Hepatocyte (in vitro differentiated cells): ENCODE results near the gene USP47. TPM values are rescaled to one million over a fixed set of nuclear protein-coding genes. Genes with fewer than 3 reads are reported as not detected.

ENCODE experiments used
- DNase-seq: peaks from one replicate; pipeline ENCODE4 v3.0.0-alpha.2; 2016; ENCODE audit warnings: low spot score
- H2AFZ ChIP-seq: fragments of 200-600 bp; sonication (generic); 2 replicates; pipeline ENCODE4 v1.6.0; 2016; ENCODE audit warnings: antibody characterized with exemption, mild to moderate bottlenecking
- H3K27ac ChIP-seq: fragments of 200-600 bp; sonication (generic); 2 replicates; pipeline ENCODE4 v1.5.1; 2016; ENCODE audit warnings: mild to moderate bottlenecking
- H3K27me3 ChIP-seq: fragments of 200-600 bp; sonication (generic); 2 replicates; pipeline ENCODE4 v1.6.1; 2016
- H3K36me3 ChIP-seq: fragments of 200-600 bp; sonication (generic); replicated peaks from 2 replicates; pipeline ENCODE4 v1.5.1; 2016; ENCODE audit warnings: low read depth; ENCODE audit not compliant: insufficient read depth
- H3K4me1 ChIP-seq: fragments of 200-600 bp; sonication (generic); 2 replicates; pipeline ENCODE4 v1.5.1; 2016; ENCODE audit warnings: mild to moderate bottlenecking, moderate library complexity; ENCODE audit not compliant: insufficient read depth
- H3K4me2 ChIP-seq: fragments of 200-600 bp; sonication (generic); 2 replicates; pipeline ENCODE4 v1.6.0; 2016
- H3K4me3 ChIP-seq: fragments of 200-600 bp; sonication (generic); 2 replicates; pipeline ENCODE4 v1.5.1; 2016; ENCODE audit warnings: mild to moderate bottlenecking
- H3K79me2 ChIP-seq: fragments of 200-600 bp; sonication (generic); 2 replicates; pipeline ENCODE4 v1.6.0; 2017; ENCODE audit warnings: mild to moderate bottlenecking
- H3K9me2 ChIP-seq: fragments of 200-600 bp; sonication (generic); replicated peaks from 2 replicates; pipeline ENCODE4 v1.6.0; 2017; ENCODE audit warnings: mild to moderate bottlenecking; ENCODE audit not compliant: insufficient read depth
- H3K9me3 ChIP-seq: fragments of 200-600 bp; sonication (generic); 2 replicates; pipeline ENCODE4 v1.5.1; 2016; ENCODE audit warnings: low read depth, mild to moderate bottlenecking
- H4K20me1 ChIP-seq: fragments of 200-600 bp; sonication (generic); 2 replicates; pipeline ENCODE4 v1.6.0; 2016; ENCODE audit warnings: mild to moderate bottlenecking; ENCODE audit not compliant: insufficient read depth, poor library complexity, severe bottlenecking
- CTCF ChIP-seq: fragments of 200-600 bp; sonication (generic); IDR thresholded peaks from 2 replicates; pipeline ENCODE4 v1.5.1; 2016; ENCODE audit warnings: antibody characterized with exemption, mild to moderate bottlenecking; ENCODE audit not compliant: poor library complexity
- EZH2 ChIP-seq: fragments of 200-600 bp; sonication (generic); IDR thresholded peaks from 2 replicates; pipeline ENCODE4 v1.6.1; 2016; ENCODE audit warnings: antibody characterized with exemption, mild to moderate bottlenecking, borderline replicate concordance
- EZH2phosphoT487 ChIP-seq: fragments of 200-600 bp; sonication (generic); IDR thresholded peaks from one replicate; pipeline ENCODE4 v1.6.1; 2018; ENCODE audit warnings: antibody characterized with exemption, mild to moderate bottlenecking, low read depth, moderate library complexity; ENCODE audit not compliant: unreplicated experiment, severe bottlenecking
- WGBS: methylation state at CpG from one replicate; pipeline ENCODE4 v1.1.6; 2016; ENCODE audit warnings: low lambda C conversion rate; ENCODE audit errors: missing lambda C conversion rate; 5-methylcytosine and 5-hydroxymethylcytosine counted together
- polyA plus RNA-seq: library from polyadenylated mRNA; unstranded; fragments of >200 nt; fragmentation: Nextera tagmentation; extraction: Ambion mirVana; gene quantifications from 2 replicates; pipeline ENCODE4 v1.2.1, GENCODE V29; 2016
- total RNA-seq: library from RNA; depleted of rRNA; stranded (reverse); fragments of >200 nt; gene quantifications from 2 replicates; pipeline ENCODE4 v1.2.3, GENCODE V29; 2014

USP47 gene
- total and polyA plus RNA-seq, 2 experiments from 2014 or later = 34.0 to 76.9 TPM

GRCh38 chr11:11961399-11962028, 119.7 kb downstream of the USP47 start:
- Histone ChIP-seq H3K9me3 (no peaks in the 10 kb centered on the region), H3K4me1 (no peaks in the 10 kb centered on the region), H4K20me1 (no peaks in the 10 kb centered on the region), H3K4me3 (no peak overlapping the region), H2AFZ (no peak overlapping the region), H3K9me2 (no peaks in the 10 kb centered on the region), H3K36me3 (no peaks in the 10 kb centered on the region), H3K27ac (no peak overlapping the region), H3K27me3 (no peaks in the 10 kb centered on the region), H3K4me2 (no peak overlapping the region), H3K79me2 (no peaks in the 10 kb centered on the region)
- TF ChIP-seq EZH2 (no peak), CTCF (no peak), EZH2phosphoT487 (no peak)
- no peak for DNase-seq
- WGBS = 96% methylated on average over 3 of the region's 3 CpGs

- no peak overlapping the region for H3K27ac ChIP-seq
- H3K79me2 ChIP-seq = no peaks in the 10 kb centered on the region
- no peaks in the 10 kb centered on the region for H3K9me3 ChIP-seq
- H2AFZ ChIP-seq = no peak overlapping the region
- no peaks in the 10 kb centered on the region for H4K20me1 ChIP-seq
- H3K27me3 ChIP-seq = no peaks in the 10 kb centered on the region
- no peaks in the 10 kb centered on the region for H3K36me3 ChIP-seq
- no peaks in the 10 kb centered on the region for H3K4me1 ChIP-seq
- TF ChIP-seq CTCF (no peak), EZH2phosphoT487 (no peak), EZH2 (no peak)
- DNase-seq = no peak
- H3K9me2 ChIP-seq = no peaks in the 10 kb centered on the region
- no peak overlapping the region for H3K4me2 ChIP-seq
- no peak overlapping the region for H3K4me3 ChIP-seq
- WGBS = 90% methylated on average over 7 of the region's 7 CpGs
Observed at GRCh38 chr11:11963067-11963466, 121.3 kb downstream of the USP47 start.

GRCh38 chr11:11963842-11964773, 122.3 kb downstream of the USP47 start:
- no peaks in the 10 kb centered on the region for H3K36me3 ChIP-seq
- DNase-seq = no peak
- TF ChIP-seq EZH2 (no peak), CTCF (no peak), EZH2phosphoT487 (no peak)
- no peak overlapping the region for H3K4me3 ChIP-seq
- H3K27ac ChIP-seq = no peak overlapping the region
- H3K9me2 ChIP-seq = no peaks in the 10 kb centered on the region
- H3K9me3 ChIP-seq = no peaks in the 10 kb centered on the region
- 89% methylated on average over 15 of the region's 15 CpGs for WGBS
- no peaks in the 10 kb centered on the region for H4K20me1 ChIP-seq
- H3K4me2 ChIP-seq = no peak overlapping the region
- H3K4me1 ChIP-seq = no peaks in the 10 kb centered on the region
- no peaks in the 10 kb centered on the region for H3K79me2 ChIP-seq
- no peak overlapping the region for H2AFZ ChIP-seq
- no peaks in the 10 kb centered on the region for H3K27me3 ChIP-seq
